Measurements from ENCODE around the gene ADCY9.

DNA sequence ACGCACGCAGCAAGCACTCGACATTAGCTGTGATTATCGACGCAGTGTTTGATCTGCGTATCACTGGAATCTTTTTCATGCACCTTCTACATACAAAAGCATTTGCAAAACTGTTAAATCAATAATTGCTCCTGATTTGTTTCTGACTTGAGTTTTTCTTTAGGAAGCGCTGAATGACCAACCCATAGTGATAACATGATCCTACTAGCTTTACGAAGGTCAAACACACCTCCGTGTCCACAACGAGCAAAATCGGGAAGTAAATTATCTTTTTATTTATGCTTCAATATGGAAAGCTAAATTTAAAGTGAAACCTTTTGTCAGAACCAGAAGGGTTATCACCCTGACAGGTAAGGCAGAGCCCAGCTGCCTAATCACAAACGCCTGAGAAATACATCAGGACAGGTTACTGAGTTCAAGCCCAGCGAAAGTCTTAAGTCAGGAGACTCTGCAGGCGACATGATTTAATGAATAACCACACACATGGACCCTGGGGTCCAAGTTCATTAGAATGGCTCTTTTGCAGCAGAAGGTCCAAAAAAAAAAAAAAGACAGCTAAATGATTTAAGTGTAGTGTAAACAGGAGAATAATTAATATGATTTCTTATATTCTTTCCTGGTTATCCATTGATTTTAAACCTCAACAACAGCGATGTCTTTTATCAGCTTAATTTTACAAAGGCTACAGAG lies 104.2 kb downstream of the ADCY9 start:
- no peak for TF ChIP-seq CTCF (tag by site-specific recombination; IDR thresholded peaks at IDR 0.05)
- no peak for TF ChIP-seq ZNF48 (tag by site-specific recombination; IDR thresholded peaks at IDR 0.05)
- TF ChIP-seq ZBTB21 (tag by site-specific recombination; IDR thresholded peaks at IDR 0.05): no peak
- no peak for TF ChIP-seq ZNF521 (tag by site-specific recombination; IDR thresholded peaks at IDR 0.05)
- TF ChIP-seq KLF1 (tag by site-specific recombination; IDR thresholded peaks at IDR 0.05): no peak
